ENCODE measurements around the gene KRTAP2-1.
"Not testable (repeated sequence)": the region's sequence is repeated elsewhere in the genome, so short reads cannot be mapped to it uniquely, and the experiment has no call there.

KRTAP2-1 gene

DNA sequence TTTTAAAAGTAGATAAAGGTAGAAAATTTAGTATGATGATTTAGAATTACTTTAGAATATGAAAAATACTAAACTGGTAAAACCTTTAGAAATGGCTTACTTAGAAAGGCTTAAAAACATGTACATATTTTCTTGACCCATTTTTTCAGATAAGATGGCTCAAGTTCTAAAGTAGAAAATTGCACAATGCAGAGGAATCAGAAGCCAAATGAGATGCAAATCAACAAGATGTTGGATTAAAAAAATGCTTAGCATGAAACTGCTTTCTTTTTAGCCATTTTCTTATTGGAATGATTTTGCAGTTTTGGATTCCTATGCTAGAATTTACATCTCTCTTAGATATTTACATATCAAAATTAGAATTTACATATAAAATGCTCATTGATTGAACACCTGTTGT is 36.7 kb downstream of the KRTAP2-1 start:
- DNase-seq = no peak

- DNase-seq = no peak
These were observed 37.2 kb downstream of the KRTAP2-1 start for GRCh38 chr17:41009936-41010335.

GRCh38 chr17:41009301-41009760 is 37.8 kb downstream of the KRTAP2-1 start:
- DNase-seq = no peak

GRCh38 chr17:41008811-41009210 is 38.3 kb downstream of the KRTAP2-1 start, which contains the start of gene KRTAP3-1:
TSS of gene KRTAP3-1 (minus strand) at chr17:41009128. CDS start at chr17:41009074, 54 bp downstream.
- no peak for DNase-seq

GRCh38 chr17:41004397-41004796 is 42.7 kb downstream of the KRTAP2-1 start:
- DNase-seq = no peak

- DNase-seq = no peak
These were observed 43.2 kb downstream of the KRTAP2-1 start for GRCh38 chr17:41003926-41004325.

GRCh38 chr17:41002814-41003213 is 44.3 kb downstream of the KRTAP2-1 start:
- no peak for DNase-seq

DNA sequence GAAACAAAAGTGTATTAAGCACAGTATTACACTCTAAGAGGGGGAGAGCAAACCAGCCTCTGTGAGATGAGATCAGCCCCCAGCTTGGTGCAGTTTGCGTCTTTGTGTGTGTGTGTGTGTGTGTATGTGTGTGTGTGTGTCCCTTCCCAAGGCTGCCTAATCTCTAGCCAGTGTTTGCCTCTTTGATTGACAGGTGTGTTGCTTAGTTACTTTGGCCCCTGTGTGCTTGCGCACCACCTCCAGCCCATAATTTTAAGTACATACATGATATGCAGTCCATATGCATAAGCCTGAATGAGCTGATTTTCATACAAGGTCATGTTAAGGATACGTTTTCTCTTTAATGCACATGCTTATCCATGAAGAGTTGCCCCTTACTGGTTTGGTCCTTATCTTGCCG is 45.3 kb downstream of the KRTAP2-1 start:
- no peak for DNase-seq

GRCh38 chr17:40999563-40999962 is 47.6 kb downstream of the KRTAP2-1 start, which contains the start of gene KRTAP3-2:
TSS of gene KRTAP3-2 (minus strand) at chr17:40999906. CDS start at chr17:40999853, 53 bp downstream.
- DNase-seq = not testable (repeated sequence)

- DNase-seq = no peak
These were observed 49.8 kb downstream of the KRTAP2-1 start for GRCh38 chr17:40997361-40997760.

- DNase-seq = no peak
These were observed 50.3 kb downstream of the KRTAP2-1 start for GRCh38 chr17:40996829-40997228.

Measured in NCI-H1694 (cell line).